ENCODE data around the gene FIG4.
"Not testable (repeated sequence)": the region's sequence is repeated elsewhere in the genome, so short reads cannot be mapped to it uniquely, and the experiment has no call there.

FIG4 gene

GRCh38 chr6:109861946-109862345, 170.8 kb downstream of the FIG4 start:
- no peak for DNase-seq

GRCh38 chr6:109864050-109864449, 173.0 kb downstream of the FIG4 start:
- no peak for DNase-seq

GRCh38 chr6:109865968-109866367, 174.9 kb downstream of the FIG4 start:
- no peak for DNase-seq

GRCh38 chr6:109867009-109867969, 176.2 kb downstream of the FIG4 start:
- DNase-seq = no peak

GRCh38 chr6:109867970-109868358, 176.9 kb downstream of the FIG4 start:
- DNase-seq = no peak

- DNase-seq = not testable (repeated sequence)
Measured at GRCh38 chr6:109869398-109870088, 178.4 kb downstream of the FIG4 start.

GRCh38 chr6:109870089-109870410, 179.0 kb downstream of the FIG4 start:
- DNase-seq = no peak

- DNase-seq = no peak
Measured at GRCh38 chr6:109872549-109872948, 181.5 kb downstream of the FIG4 start.

GRCh38 chr6:109872968-109873545, 182.0 kb downstream of the FIG4 start:
- DNase-seq = no peak

GRCh38 chr6:109874086-109874485, 183.0 kb downstream of the FIG4 start:
- no peak for DNase-seq

- no peak for DNase-seq
Measured at GRCh38 chr6:109874621-109875020, 183.5 kb downstream of the FIG4 start.

All from CD4-positive, alpha-beta T cell treated with Interleukin-6 for 4 hours (primary cell).